SK-N-SH treated with all-trans-retinoic acid at 6 μM for 48 hours (cell line): ENCODE results near the gene ARRDC1.

Source experiments
- ATAC-seq: fragments of 200-7000 bp; cut with Tn5 transposase; 3 replicates; pipeline ENCODE4 v1.9.1; 2020; ENCODE audit warnings: mild to moderate bottlenecking, moderate library complexity
- BACH2 ChIP-seq: fragments of 250-450 bp; sonication (Bioruptor Pico); IDR thresholded peaks from 2 replicates; pipeline ENCODE4 v1.9.0; 2021; ENCODE audit warnings: mild to moderate bottlenecking, borderline replicate concordance
- CREB5 ChIP-seq: fragments of 250-450 bp; sonication (Bioruptor Pico); IDR thresholded peaks from 2 replicates; pipeline ENCODE4 v1.5.1; 2020; ENCODE audit warnings: low read depth, mild to moderate bottlenecking, moderate library complexity
- CSDC2 ChIP-seq: fragments of 250-450 bp; sonication (Bioruptor Pico); IDR thresholded peaks from 2 replicates; pipeline ENCODE4 v1.5.0; 2020; ENCODE audit warnings: mild to moderate bottlenecking, moderate library complexity
- ESRRG ChIP-seq: fragments of 250-450 bp; sonication (Bioruptor Pico); IDR thresholded peaks from 2 replicates; pipeline ENCODE4 v1.6.1; 2021; ENCODE audit warnings: mild to moderate bottlenecking
- GLIS3 ChIP-seq: fragments of 250-450 bp; sonication (Bioruptor Pico); IDR thresholded peaks from 2 replicates; pipeline ENCODE4 v1.5.0; 2020; ENCODE audit warnings: mild to moderate bottlenecking, moderate library complexity
- PPARA ChIP-seq: fragments of 250-450 bp; sonication (Bioruptor Pico); IDR thresholded peaks from 2 replicates; pipeline ENCODE4 v1.5.0; 2020; ENCODE audit warnings: mild to moderate bottlenecking, borderline replicate concordance
- RARB ChIP-seq: fragments of 250-450 bp; sonication (Bioruptor Pico); IDR thresholded peaks from 2 replicates; pipeline ENCODE4 v1.8.0; 2021; ENCODE audit warnings: mild to moderate bottlenecking, moderate library complexity
- SNAI2 ChIP-seq: fragments of 250-450 bp; sonication (Bioruptor Pico); IDR thresholded peaks from 2 replicates; pipeline ENCODE4 v1.5.0; 2020; ENCODE audit warnings: mild to moderate bottlenecking, moderate library complexity
- TCF4 ChIP-seq: fragments of 250-450 bp; sonication (Bioruptor Pico); IDR thresholded peaks from 2 replicates; pipeline ENCODE4 v1.8.0; 2021; ENCODE audit warnings: mild to moderate bottlenecking, moderate library complexity, borderline replicate concordance
- TOX ChIP-seq: fragments of 250-450 bp; sonication (Bioruptor Pico); IDR thresholded peaks from 2 replicates; pipeline ENCODE4 v1.8.0; 2021; ENCODE audit warnings: mild to moderate bottlenecking, moderate library complexity, borderline replicate concordance
- TSHZ2 ChIP-seq: fragments of 250-450 bp; sonication (Bioruptor Pico); IDR thresholded peaks from 2 replicates; pipeline ENCODE4 v1.5.0; 2020; ENCODE audit warnings: mild to moderate bottlenecking, moderate library complexity
- ZC3H10 ChIP-seq: fragments of 250-450 bp; sonication (Bioruptor Pico); IDR thresholded peaks from 2 replicates; pipeline ENCODE4 v1.5.1; 2021; ENCODE audit warnings: mild to moderate bottlenecking, moderate library complexity
- ZFP3 ChIP-seq: fragments of 250-450 bp; sonication (Bioruptor Pico); IDR thresholded peaks from 2 replicates; pipeline ENCODE4 v1.5.0; 2020; ENCODE audit warnings: mild to moderate bottlenecking, moderate library complexity
- ZFP30 ChIP-seq: fragments of 450-650 bp; formaldehyde crosslinking; IDR thresholded peaks from 2 replicates; pipeline ENCODE4 v1.5.0; 2022; ENCODE audit warnings: mild to moderate bottlenecking, moderate library complexity
- ZNF70 ChIP-seq: fragments of 450-650 bp; formaldehyde crosslinking; IDR thresholded peaks from 2 replicates; pipeline ENCODE4 v1.5.0; 2020; ENCODE audit warnings: mild to moderate bottlenecking, moderate library complexity
- TF ChIP-seq, protein P1 (sequence below): fragments of 250-450 bp; sonication (Bioruptor Pico); IDR thresholded peaks from 2 replicates; pipeline ENCODE4 v1.8.0; 2021; ENCODE audit warnings: low read depth, mild to moderate bottlenecking, moderate library complexity, borderline replicate concordance

The ARRDC1 gene

DNA sequence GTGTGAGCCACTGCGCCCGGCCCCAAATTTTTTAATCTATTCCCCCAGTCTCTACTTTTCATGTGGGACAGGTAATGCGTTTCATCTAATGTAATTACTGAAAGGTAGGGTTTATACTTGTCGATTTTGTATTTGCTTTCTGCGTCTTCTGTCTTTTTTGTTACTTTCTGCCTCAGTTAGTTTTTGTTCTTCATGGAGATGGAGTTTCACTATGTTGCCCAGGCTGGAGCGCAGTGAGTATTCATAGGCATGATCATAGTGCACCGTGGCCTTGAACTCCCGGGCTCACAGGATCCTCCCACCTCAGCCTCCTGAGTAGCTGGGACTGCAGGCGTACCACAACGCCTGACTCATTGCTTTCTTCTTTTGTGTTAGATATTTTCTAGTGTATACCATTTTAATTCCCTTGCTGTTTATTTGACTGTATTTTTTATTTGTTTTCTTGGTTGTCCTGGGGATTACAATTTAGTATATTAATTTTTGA is 36.7 kb downstream of the ARRDC1 start (continued):
- TF ChIP-seq TSHZ2: no peak
- no peak for TF ChIP-seq PPARA
- TF ChIP-seq ESRRG (CRISPR knock-in tag): no peak

- no peak for TF ChIP-seq ZNF70 (CRISPR knock-in tag)
- no peak for TF ChIP-seq BACH2 (CRISPR knock-in tag)
- no peak for TF ChIP-seq TOX
- TF ChIP-seq, all 23 proteins: peak for 0
- no peak for ATAC-seq
These were observed 37.4 kb downstream of the ARRDC1 start for GRCh38 chr9:137642892-137643291.

DNA sequence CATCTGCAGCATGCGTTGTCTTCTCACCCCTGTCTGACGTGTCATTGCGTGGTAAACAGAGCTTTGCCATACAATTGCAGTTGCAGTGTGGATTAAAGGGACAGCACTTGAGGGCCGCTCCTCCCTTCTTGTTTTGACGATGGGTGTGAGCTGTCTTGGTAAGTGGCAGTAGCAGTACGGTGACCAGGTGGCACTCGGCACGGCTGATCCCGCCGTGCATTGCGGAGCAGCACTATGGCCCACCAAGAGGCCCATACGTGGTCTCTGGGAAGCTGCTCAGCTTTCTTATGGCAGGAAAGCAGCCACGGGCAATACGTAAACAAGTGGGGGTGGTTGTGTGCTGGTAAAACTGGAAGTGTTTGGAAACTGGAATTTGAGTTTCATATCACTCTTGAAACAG is 38.4 kb downstream of the ARRDC1 start:
- TF ChIP-seq CSDC2 (CRISPR knock-in tag) (no peak), TOX (no peak), GLIS3 (CRISPR knock-in tag) (no peak), PPARA (no peak), ZFP30 (CRISPR knock-in tag) (no peak), CREB5 (no peak), ZNF70 (CRISPR knock-in tag) (no peak), ZC3H10 (CRISPR knock-in tag) (no peak), TCF4 (CRISPR knock-in tag) (no peak), ZFP3 (CRISPR knock-in tag) (no peak), RARB (CRISPR knock-in tag) (no peak), SNAI2 (CRISPR knock-in tag) (no peak)
- TF ChIP-seq, protein P1, sequence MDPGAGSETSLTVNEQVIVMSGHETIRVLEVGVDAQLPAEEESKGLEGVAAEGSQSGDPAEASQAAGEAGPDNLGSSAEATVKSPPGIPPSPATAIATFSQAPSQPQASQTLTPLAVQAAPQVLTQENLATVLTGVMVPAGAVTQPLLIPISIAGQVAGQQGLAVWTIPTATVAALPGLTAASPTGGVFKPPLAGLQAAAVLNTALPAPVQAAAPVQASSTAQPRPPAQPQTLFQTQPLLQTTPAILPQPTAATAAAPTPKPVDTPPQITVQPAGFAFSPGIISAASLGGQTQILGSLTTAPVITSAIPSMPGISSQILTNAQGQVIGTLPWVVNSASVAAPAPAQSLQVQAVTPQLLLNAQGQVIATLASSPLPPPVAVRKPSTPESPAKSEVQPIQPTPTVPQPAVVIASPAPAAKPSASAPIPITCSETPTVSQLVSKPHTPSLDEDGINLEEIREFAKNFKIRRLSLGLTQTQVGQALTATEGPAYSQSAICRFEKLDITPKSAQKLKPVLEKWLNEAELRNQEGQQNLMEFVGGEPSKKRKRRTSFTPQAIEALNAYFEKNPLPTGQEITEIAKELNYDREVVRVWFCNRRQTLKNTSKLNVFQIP (CRISPR knock-in tag): no peak
- no peak for ATAC-seq

DNA sequence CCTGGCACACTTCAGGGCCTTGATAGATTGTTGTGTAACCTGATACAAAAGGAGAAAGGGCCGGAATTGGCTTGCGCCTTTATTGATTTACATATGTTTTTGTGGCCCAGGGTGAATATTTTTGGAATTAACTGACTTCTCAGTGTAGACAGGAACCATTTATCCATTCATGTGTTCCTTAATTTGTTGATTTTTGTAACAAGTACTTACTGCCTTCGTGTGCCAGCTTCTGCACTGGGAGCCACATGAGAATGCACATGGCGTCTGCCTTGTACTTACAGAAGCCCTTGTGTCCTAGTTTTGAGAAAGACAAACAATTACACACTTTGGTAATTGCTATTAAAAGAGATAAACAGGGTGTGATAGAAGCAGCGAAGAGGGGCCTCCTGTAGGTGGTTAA is 39.7 kb downstream of the ARRDC1 start:
- no peak for ATAC-seq

More for the DNA sequence above, 39.7 kb downstream of the ARRDC1 start:
- no peak for TF ChIP-seq TOX
- TF ChIP-seq CREB5: no peak
- no peak for TF ChIP-seq BACH2 (CRISPR knock-in tag)
- TF ChIP-seq TSHZ2: no peak
